GM21737 (cell line): Measurements from ENCODE around the gene RAX2.
"Not testable (repeated sequence)": the region's sequence is repeated elsewhere in the genome, so short reads cannot be mapped to it uniquely, and the experiment has no call there.

Experiments
- ATAC-seq: cut with Tn5 transposase; IDR thresholded peaks from one replicate; pipeline ENCODE4 v1.9.1; 2021; ENCODE audit warnings: mild to moderate bottlenecking, moderate library complexity; ENCODE audit not compliant: unreplicated experiment

Gene RAX2

GRCh38 chr19:3778899-3779723 lies 7.1 kb upstream of the RAX2 start:
- no peak for ATAC-seq

GRCh38 chr19:3778104-3778867 lies 6.3 kb upstream of the RAX2 start:
- ATAC-seq, result no peak

- no peak for ATAC-seq
These were observed 4.5 kb upstream of the RAX2 start for GRCh38 chr19:3776479-3777040.

GRCh38 chr19:3775831-3776230 lies 3.8 kb upstream of the RAX2 start:
- ATAC-seq, result no peak

GRCh38 chr19:3775374-3775711 lies 3.3 kb upstream of the RAX2 start:
- no peak for ATAC-seq

- ATAC-seq, result no peak
These were observed 2.8 kb upstream of the RAX2 start for GRCh38 chr19:3774621-3775373.

GRCh38 chr19:3773814-3774515 lies 1.9 kb upstream of the RAX2 start:
- no peak for ATAC-seq

- no peak for ATAC-seq
These were observed 775 bp downstream of the RAX2 start for GRCh38 chr19:3771000-3771905.

GRCh38 chr19:3770136-3770999 lies 1.7 kb downstream of the RAX2 start:
- ATAC-seq, result no peak

- ATAC-seq, result no peak
These were observed 2.5 kb downstream of the RAX2 start for GRCh38 chr19:3769494-3769893.

- no peak for ATAC-seq
These were observed 3.3 kb downstream of the RAX2 start for GRCh38 chr19:3768748-3769099.

- no peak for ATAC-seq
These were observed 3.8 kb downstream of the RAX2 start for GRCh38 chr19:3768015-3768747.

- ATAC-seq, result no peak
These were observed 5.0 kb downstream of the RAX2 start for GRCh38 chr19:3767050-3767449.

GRCh38 chr19:3766520-3766919 lies 5.5 kb downstream of the RAX2 start:
- ATAC-seq, result no peak

GRCh38 chr19:3765757-3766156 lies 6.3 kb downstream of the RAX2 start:
- ATAC-seq, result not testable (repeated sequence)

- ATAC-seq, result no peak
These were observed 6.9 kb downstream of the RAX2 start for GRCh38 chr19:3765121-3765520.

- ATAC-seq, result peak; percentile 60
These were observed 9.2 kb downstream of the RAX2 start, which contains the start of gene MRPL54 for GRCh38 chr19:3762501-3763459. Gene MRPL54, plus strand, starts transcription at chr19:3762682. Its CDS starts 19 bp downstream, at chr19:3762701.
